Upper lobe of left lung (tissue), 6 donors: ENCODE results near the gene SHC2. TPM values are rescaled to one million over a fixed set of nuclear protein-coding genes. Genes with fewer than 3 reads are reported as not detected.
"Not testable (repeated sequence)": the region's sequence is repeated elsewhere in the genome, so short reads cannot be mapped to it uniquely, and the experiment has no call there.

Source experiments
- ATAC-seq, 2 donors: fragments of 200-7000 bp; cut with Tn5 transposase; one replicate each; pipeline ENCODE4 v1.9.1; 2022; ENCODE audit warnings: mild to moderate bottlenecking in 2 of 2, moderate library complexity in 2 of 2; ENCODE audit not compliant: low FRiP score in 2 of 2
- DNase-seq, 2 donors: peaks; one replicate each; pipeline ENCODE4 v3.0.0-alpha.2; 2019 to 2020
- H3K27ac ChIP-seq, 4 donors: fragments of 200-600 bp; sonication (generic); one replicate each; pipeline ENCODE4 v1.5.1; 2016 to 2019
- H3K27me3 ChIP-seq, 4 donors: fragments of 200-600 bp; sonication (generic); one replicate each; pipeline ENCODE4 v1.5.1; 2017 to 2019
- H3K36me3 ChIP-seq, 4 donors: fragments of 200-600 bp; sonication (generic); one replicate each; pipeline ENCODE4 v1.5.1; 2016 to 2019
- H3K4me1 ChIP-seq, 4 donors: fragments of 200-600 bp; sonication (generic); one replicate each; pipeline ENCODE4 v1.5.1; 2018 to 2019
- H3K4me3 ChIP-seq, 4 donors: fragments of 200-600 bp; sonication (generic); one replicate each; pipeline ENCODE4 v1.5.1; 2017 to 2019; ENCODE audit warnings: mild to moderate bottlenecking in 2 of 4, moderate library complexity in 1 of 4
- H3K9me3 ChIP-seq, 4 donors: fragments of 200-600 bp; sonication (generic); one replicate each; pipeline ENCODE4 v1.5.1; 2018 to 2019
- CTCF ChIP-seq, 6 experiments: fragments of 450-650 bp in 4 of 6; fragments of 200-600 bp in 2 of 6; sonication (generic) in 2 of 6; IDR thresholded peaks; one replicate each; pipeline ENCODE4 v1.5.1; 2016 to 2019; ENCODE audit warnings: antibody characterized with exemption in 6 of 6
- EP300 ChIP-seq, 4 donors: sonication (generic); formaldehyde crosslinking; IDR thresholded peaks; one replicate each; pipeline ENCODE4 v1.5.1; 2017; ENCODE audit warnings: antibody characterized with exemption in 4 of 4, control low read depth in 2 of 4
- POLR2A ChIP-seq, 4 donors: fragments of 450-650 bp; IDR thresholded peaks; one replicate each; pipeline ENCODE4 v1.5.1; 2016 to 2017; ENCODE audit warnings: antibody characterized with exemption in 4 of 4, mild to moderate bottlenecking in 2 of 4
- POLR2AphosphoS5 ChIP-seq, 2 donors: sonication (generic); formaldehyde crosslinking; IDR thresholded peaks; one replicate each; pipeline ENCODE4 v1.5.1; 2017; ENCODE audit warnings: antibody characterized with exemption in 2 of 2
- WGBS, 2 donors: methylation state at CpG; one replicate each; pipeline ENCODE4 v1.1.5; 2017 to 2018; 5-methylcytosine and 5-hydroxymethylcytosine counted together
- total RNA-seq, 6 donors: library from RNA; depleted of rRNA in 4 of 6; stranded (reverse); fragments of >200 nt in 4 of 6; gene quantifications; one replicate each; pipeline versions ENCODE4 v1.1.0 to v1.2.1, GENCODE V29; 2016 to 2021
- donor health status: DM: no; HTN: no; CAD: no; lungs with moderate emphysema.
- donor health status: DM: no; HTN: yes; CAD: no; lungs with severe emphysema.

Gene SHC2
- total RNA-seq, 6 donors from 2014 or later = 10.5 to 104 (median 22.5) TPM

GRCh38 chr19:383040-383439 lies 77.8 kb downstream of the SHC2 start:
- DNase-seq (peak in 1 of 2 donors; percentile 14), ATAC-seq (no peak)
- no peaks in the 10 kb centered on the region for H3K9me3 ChIP-seq
- H3K4me3 ChIP-seq = no peak overlapping the region
- WGBS, 2 donors = 81 to 83% methylated on average over 19 of the region's 19 CpGs
- TF ChIP-seq POLR2A (IDR thresholded peaks at IDR 0.05) (no peak), CTCF (IDR thresholded peaks at IDR 0.05) (no peak), POLR2AphosphoS5 (IDR thresholded peaks at IDR 0.05) (no peak), EP300 (IDR thresholded peaks at IDR 0.05) (no peak)
- H3K27me3 ChIP-seq = peaks cover 0 to 2% (median 0%) of the 10 kb centered on the region in 4 donors
- no peaks in the 10 kb centered on the region for H3K4me1 ChIP-seq
- no peaks in the 10 kb centered on the region for H3K36me3 ChIP-seq
- H3K27ac ChIP-seq = no peak overlapping the region

- not testable (repeated sequence) for H3K27me3 ChIP-seq, DNase-seq, H3K9me3 ChIP-seq, H3K36me3 ChIP-seq, H3K27ac ChIP-seq, H3K4me3 ChIP-seq, ATAC-seq, H3K4me1 ChIP-seq
- 55 to 62% methylated on average over 9 of the region's 9 CpGs for WGBS, 2 donors
Measured at GRCh38 chr19:382578-382977, 78.3 kb downstream of the SHC2 start.

- WGBS, 2 donors = 75 to 77% methylated on average over 9 to 11 of the region's 11 CpGs
- H3K4me3 ChIP-seq, H3K27ac ChIP-seq, H3K36me3 ChIP-seq, DNase-seq, H3K9me3 ChIP-seq, H3K27me3 ChIP-seq, H3K4me1 ChIP-seq, ATAC-seq: not testable (repeated sequence)
Measured at GRCh38 chr19:381901-382300, 78.9 kb downstream of the SHC2 start.

GRCh38 chr19:380618-381219 lies 80.1 kb downstream of the SHC2 start:
- not testable (repeated sequence) for H3K36me3 ChIP-seq, H3K27ac ChIP-seq, H3K4me3 ChIP-seq, ATAC-seq, H3K27me3 ChIP-seq, DNase-seq, H3K9me3 ChIP-seq, H3K4me1 ChIP-seq
- 79 to 81% methylated on average over 14 to 16 of the region's 17 CpGs for WGBS, 2 donors

GRCh38 chr19:379796-380195 lies 81.0 kb downstream of the SHC2 start:
- Histone ChIP-seq H3K27me3 (peaks cover 0 to 2% (median 0%) of the 10 kb centered on the region in 4 donors), H3K36me3 (no peaks in the 10 kb centered on the region), H3K27ac (no peak overlapping the region), H3K4me3 (no peak overlapping the region), H3K4me1 (no peaks in the 10 kb centered on the region), H3K9me3 (no peaks in the 10 kb centered on the region)
- no peak for DNase-seq
- TF ChIP-seq EP300 (IDR thresholded peaks at IDR 0.05) (no peak), POLR2AphosphoS5 (IDR thresholded peaks at IDR 0.05) (no peak), POLR2A (IDR thresholded peaks at IDR 0.05) (no peak), CTCF (IDR thresholded peaks at IDR 0.05) (no peak)
- ATAC-seq = no peak
- WGBS, 2 donors = 91 to 92% methylated on average over 12 to 16 of the region's 16 CpGs

- H3K4me1 ChIP-seq = no peaks in the 10 kb centered on the region
- TF ChIP-seq CTCF (IDR thresholded peaks at IDR 0.05) (no peak), POLR2AphosphoS5 (IDR thresholded peaks at IDR 0.05) (no peak), POLR2A (IDR thresholded peaks at IDR 0.05) (no peak), EP300 (IDR thresholded peaks at IDR 0.05) (no peak)
- ATAC-seq (no peak), DNase-seq (no peak)
- H3K4me3 ChIP-seq = no peak overlapping the region
- WGBS, 2 donors = 80 to 91% methylated on average over 7 to 13 of the region's 14 CpGs
- no peak overlapping the region for H3K27ac ChIP-seq
- H3K9me3 ChIP-seq = no peaks in the 10 kb centered on the region
- no peaks in the 10 kb centered on the region for H3K36me3 ChIP-seq
- H3K27me3 ChIP-seq = no peaks in the 10 kb centered on the region
Measured at GRCh38 chr19:378706-379105, 82.1 kb downstream of the SHC2 start.
